Measurements from ENCODE around the gene TEAD4.

TEAD4 gene

GRCh38 chr12:3035171-3035570, 76.0 kb downstream of the TEAD4 start:
- Histone ChIP-seq H3K4me1 (ENCODE audit: control insufficient read depth in 5 of 5, insufficient read depth in 5 of 5, low read length in 5 of 5) (peaks cover 2 to 37% (median 32%) of the 10 kb centered on the region in 5 donors), H3K27ac (ENCODE audit: low read depth, low read length) (no peak overlapping the region), H3K9ac (ENCODE audit: low read length in 5 of 5) (no peak overlapping the region), H3K36me3 (ENCODE audit: control insufficient read depth in 5 of 5, insufficient read depth in 5 of 5, low read length in 5 of 5) (peaks cover 0 to 22% (median 19%) of the 10 kb centered on the region in 5 donors), H3K4me3 (ENCODE audit: low read depth in 1 of 5, low read length in 5 of 5) (no peak overlapping the region), H3K9me3 (ENCODE audit: control insufficient read depth in 5 of 5, low read length in 5 of 5) (no peaks in the 10 kb centered on the region), H3K27me3 (ENCODE audit: control insufficient read depth in 5 of 5, insufficient read depth in 4 of 5, low read length in 5 of 5) (peaks cover 0 to 3% (median 0%) of the 10 kb centered on the region in 5 donors)

GRCh38 chr12:3035815-3036702, 76.9 kb downstream of the TEAD4 start:
- Histone ChIP-seq H3K4me3 (ENCODE audit: low read depth in 1 of 5, low read length in 5 of 5) (no peak overlapping the region), H3K9ac (ENCODE audit: low read length in 5 of 5) (no peak overlapping the region), H3K9me3 (ENCODE audit: control insufficient read depth in 5 of 5, low read length in 5 of 5) (no peaks in the 10 kb centered on the region), H3K27ac (ENCODE audit: low read depth, low read length) (no peak overlapping the region), H3K27me3 (ENCODE audit: control insufficient read depth in 5 of 5, insufficient read depth in 4 of 5, low read length in 5 of 5) (peaks cover 0 to 3% (median 0%) of the 10 kb centered on the region in 5 donors), H3K36me3 (ENCODE audit: control insufficient read depth in 5 of 5, insufficient read depth in 5 of 5, low read length in 5 of 5) (peaks cover 0 to 31% (median 25%) of the 10 kb centered on the region in 5 donors), H3K4me1 (ENCODE audit: control insufficient read depth in 5 of 5, insufficient read depth in 5 of 5, low read length in 5 of 5) (peaks cover 0 to 33% (median 26%) of the 10 kb centered on the region in 5 donors)

- Histone ChIP-seq H3K4me3 (ENCODE audit: low read depth in 1 of 5, low read length in 5 of 5) (no peak overlapping the region), H3K36me3 (ENCODE audit: control insufficient read depth in 5 of 5, insufficient read depth in 5 of 5, low read length in 5 of 5) (peaks cover 0 to 31% (median 25%) of the 10 kb centered on the region in 5 donors), H3K9ac (ENCODE audit: low read length in 5 of 5) (no peak overlapping the region), H3K4me1 (ENCODE audit: control insufficient read depth in 5 of 5, insufficient read depth in 5 of 5, low read length in 5 of 5) (peaks cover 0 to 26% (median 22%) of the 10 kb centered on the region in 5 donors), H3K9me3 (ENCODE audit: control insufficient read depth in 5 of 5, low read length in 5 of 5) (no peaks in the 10 kb centered on the region), H3K27me3 (ENCODE audit: control insufficient read depth in 5 of 5, insufficient read depth in 4 of 5, low read length in 5 of 5) (no peaks in the 10 kb centered on the region), H3K27ac (ENCODE audit: low read depth, low read length) (no peak overlapping the region)
These were observed 77.9 kb downstream of the TEAD4 start for GRCh38 chr12:3036901-3037600.

- Histone ChIP-seq H3K27ac (ENCODE audit: low read depth, low read length) (no peak overlapping the region), H3K4me1 (ENCODE audit: control insufficient read depth in 5 of 5, insufficient read depth in 5 of 5, low read length in 5 of 5) (peaks cover 0 to 23% (median 21%) of the 10 kb centered on the region in 5 donors), H3K4me3 (ENCODE audit: low read depth in 1 of 5, low read length in 5 of 5) (no peak overlapping the region), H3K9ac (ENCODE audit: low read length in 5 of 5) (no peak overlapping the region), H3K9me3 (ENCODE audit: control insufficient read depth in 5 of 5, low read length in 5 of 5) (no peaks in the 10 kb centered on the region), H3K27me3 (ENCODE audit: control insufficient read depth in 5 of 5, insufficient read depth in 4 of 5, low read length in 5 of 5) (peaks cover 0 to 7% (median 0%) of the 10 kb centered on the region in 5 donors), H3K36me3 (ENCODE audit: control insufficient read depth in 5 of 5, insufficient read depth in 5 of 5, low read length in 5 of 5) (peaks cover 0 to 31% (median 25%) of the 10 kb centered on the region in 5 donors)
These were observed 79.0 kb downstream of the TEAD4 start for GRCh38 chr12:3038166-3038565.

- Histone ChIP-seq H3K36me3 (ENCODE audit: control insufficient read depth in 5 of 5, insufficient read depth in 5 of 5, low read length in 5 of 5) (peaks cover 0 to 31% (median 25%) of the 10 kb centered on the region in 5 donors), H3K4me3 (ENCODE audit: low read depth in 1 of 5, low read length in 5 of 5) (no peak overlapping the region)
These were observed 79.8 kb downstream of the TEAD4 start for GRCh38 chr12:3038926-3039510.

GRCh38 chr12:3040026-3040656, 80.9 kb downstream of the TEAD4 start:
- Histone ChIP-seq H3K4me3 (ENCODE audit: low read depth in 1 of 5, low read length in 5 of 5) (no peak overlapping the region), H3K9me3 (ENCODE audit: control insufficient read depth in 5 of 5, low read length in 5 of 5) (no peaks in the 10 kb centered on the region), H3K4me1 (ENCODE audit: control insufficient read depth in 5 of 5, insufficient read depth in 5 of 5, low read length in 5 of 5) (peaks cover 0 to 13% (median 12%) of the 10 kb centered on the region in 5 donors), H3K9ac (ENCODE audit: low read length in 5 of 5) (no peak overlapping the region), H3K27ac (ENCODE audit: low read depth, low read length) (no peak overlapping the region), H3K36me3 (ENCODE audit: control insufficient read depth in 5 of 5, insufficient read depth in 5 of 5, low read length in 5 of 5) (peaks cover 0 to 31% (median 25%) of the 10 kb centered on the region in 5 donors), H3K27me3 (ENCODE audit: control insufficient read depth in 5 of 5, insufficient read depth in 4 of 5, low read length in 5 of 5) (peaks cover 0 to 7% (median 0%) of the 10 kb centered on the region in 5 donors)

More at GRCh38 chr12:3038926-3039510, 79.8 kb downstream of the TEAD4 start:
- no peaks in the 10 kb centered on the region for H3K9me3 ChIP-seq (ENCODE audit: control insufficient read depth in 5 of 5, low read length in 5 of 5)
- H3K27me3 ChIP-seq (ENCODE audit: control insufficient read depth in 5 of 5, insufficient read depth in 4 of 5, low read length in 5 of 5): peaks cover 0 to 7% (median 0%) of the 10 kb centered on the region in 5 donors
- peaks cover 0 to 15% (median 13%) of the 10 kb centered on the region in 5 donors for H3K4me1 ChIP-seq (ENCODE audit: control insufficient read depth in 5 of 5, insufficient read depth in 5 of 5, low read length in 5 of 5)
- H3K9ac ChIP-seq (ENCODE audit: low read length in 5 of 5): no peak overlapping the region
- H3K27ac ChIP-seq (ENCODE audit: low read depth, low read length): no peak overlapping the region

GRCh38 chr12:3040663-3041544, 81.7 kb downstream of the TEAD4 start:
- no peak overlapping the region for H3K4me3 ChIP-seq (ENCODE audit: low read depth in 1 of 5, low read length in 5 of 5)
- H3K4me1 ChIP-seq (ENCODE audit: control insufficient read depth in 5 of 5, insufficient read depth in 5 of 5, low read length in 5 of 5): peaks cover 0 to 13% (median 12%) of the 10 kb centered on the region in 5 donors
- H3K9ac ChIP-seq (ENCODE audit: low read length in 5 of 5): no peak overlapping the region
- H3K27ac ChIP-seq (ENCODE audit: low read depth, low read length): no peak overlapping the region
- H3K9me3 ChIP-seq (ENCODE audit: control insufficient read depth in 5 of 5, low read length in 5 of 5): no peaks in the 10 kb centered on the region
- peaks cover 0 to 31% (median 25%) of the 10 kb centered on the region in 5 donors for H3K36me3 ChIP-seq (ENCODE audit: control insufficient read depth in 5 of 5, insufficient read depth in 5 of 5, low read length in 5 of 5)
- H3K27me3 ChIP-seq (ENCODE audit: control insufficient read depth in 5 of 5, insufficient read depth in 4 of 5, low read length in 5 of 5): peaks cover 0 to 7% (median 0%) of the 10 kb centered on the region in 5 donors

- Histone ChIP-seq H3K4me1 (ENCODE audit: control insufficient read depth in 5 of 5, insufficient read depth in 5 of 5, low read length in 5 of 5) (peaks cover 0 to 17% (median 14%) of the 10 kb centered on the region in 5 donors), H3K9me3 (ENCODE audit: control insufficient read depth in 5 of 5, low read length in 5 of 5) (no peaks in the 10 kb centered on the region), H3K27me3 (ENCODE audit: control insufficient read depth in 5 of 5, insufficient read depth in 4 of 5, low read length in 5 of 5) (peaks cover 0 to 7% (median 0%) of the 10 kb centered on the region in 5 donors), H3K27ac (ENCODE audit: low read depth, low read length) (no peak overlapping the region), H3K4me3 (ENCODE audit: low read depth in 1 of 5, low read length in 5 of 5) (no peak overlapping the region), H3K9ac (ENCODE audit: low read length in 5 of 5) (no peak overlapping the region), H3K36me3 (ENCODE audit: control insufficient read depth in 5 of 5, insufficient read depth in 5 of 5, low read length in 5 of 5) (peaks cover 0 to 31% (median 25%) of the 10 kb centered on the region in 5 donors)
These were observed 82.5 kb downstream of the TEAD4 start for GRCh38 chr12:3041558-3042164.

All from subcutaneous abdominal adipose tissue (tissue), 5 donors.